ENCODE data around the gene GPC4. TPM values are rescaled to one million over a fixed set of nuclear protein-coding genes. Genes with fewer than 3 reads are reported as not detected.

Gene GPC4
- polyA plus RNA-seq, 3 donors, result 0.03 to 0.59 (median 0.27) TPM

DNA sequence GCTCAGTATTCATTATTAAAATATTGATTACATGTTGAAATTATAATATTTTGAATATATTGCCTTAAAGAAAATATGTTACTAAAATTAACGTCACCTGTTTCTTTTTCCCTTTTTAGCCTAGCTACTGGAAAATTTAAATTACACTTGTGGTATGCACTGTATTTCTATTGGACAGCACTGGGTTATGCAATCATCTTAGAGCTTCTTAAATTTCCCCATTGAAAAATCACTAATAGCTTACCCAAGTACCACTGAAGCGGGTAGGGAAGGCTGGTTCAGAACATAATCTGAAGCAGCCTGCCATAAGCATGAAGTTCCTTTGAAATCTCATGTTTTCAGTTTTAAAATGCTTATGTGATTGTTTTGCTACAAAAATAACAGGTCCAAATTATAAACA is 147.7 kb downstream of the GPC4 start:
- WGBS (ENCODE audit: insufficient coverage), result no CpG with 5 or more reads among the region's 2 CpGs
- Mint-ChIP-seq H3K36me3 (no peaks in the 10 kb centered on the region), H3K9me3 (peaks cover 0 to 5% (median 1%) of the 10 kb centered on the region in 7 donors), H3K4me3 (no peak overlapping the region), H3K27ac (no peak overlapping the region), H3K4me1 (peaks cover 2% of the 10 kb centered on the region), H3K27me3 (ENCODE audit: low read depth in 3 of 3) (peaks cover 0 to 5% (median 4%) of the 10 kb centered on the region in 3 donors)
- no peak overlapping the region for H3K4me2 ChIP-seq (replicated peaks; ENCODE audit: extremely low read depth, low read length, poor library complexity, severe bottlenecking)
- H3K79me2 ChIP-seq (ENCODE audit: insufficient read depth, low read length), result no peaks in the 10 kb centered on the region
- no peaks in the 10 kb centered on the region for H3K4me1 ChIP-seq (ENCODE audit: control insufficient read depth in 1 of 2, insufficient read depth in 2 of 2, low read length in 2 of 2)
- H3K9ac ChIP-seq (ENCODE audit: insufficient read depth, low read length, poor library complexity, severe bottlenecking), result no peak overlapping the region
- H3K9me3 ChIP-seq (replicated peaks in 1 of 2; ENCODE audit: control insufficient read depth in 1 of 2, insufficient read depth in 1 of 2, low read length in 2 of 2), result no peaks in the 10 kb centered on the region
- no peaks in the 10 kb centered on the region for H3K36me3 ChIP-seq (replicated peaks in 1 of 2; ENCODE audit: control insufficient read depth in 1 of 2, insufficient read depth in 2 of 2, low read length in 2 of 2)
- no peak for DNase-seq
- H4K20me1 ChIP-seq (ENCODE audit: insufficient read depth, low read length), result no peaks in the 10 kb centered on the region
- H2AFZ ChIP-seq (ENCODE audit: insufficient read depth, low read depth, low read length, poor library complexity, severe bottlenecking), result no peak overlapping the region
- intact Hi-C loops (cut with micrococcal nuclease), result no loop called here
- H3K27ac ChIP-seq (ENCODE audit: low read depth in 1 of 2, low read length in 2 of 2), result no peak overlapping the region
- H3K27me3 ChIP-seq (ENCODE audit: control insufficient read depth in 2 of 2, insufficient read depth in 2 of 2, low read length in 2 of 2), result no peaks in the 10 kb centered on the region
- no peak overlapping the region for H3K4me3 ChIP-seq (replicated peaks in 1 of 3; ENCODE audit: low read depth in 2 of 3, low read length in 3 of 3)
- TF ChIP-seq, protein P1, sequence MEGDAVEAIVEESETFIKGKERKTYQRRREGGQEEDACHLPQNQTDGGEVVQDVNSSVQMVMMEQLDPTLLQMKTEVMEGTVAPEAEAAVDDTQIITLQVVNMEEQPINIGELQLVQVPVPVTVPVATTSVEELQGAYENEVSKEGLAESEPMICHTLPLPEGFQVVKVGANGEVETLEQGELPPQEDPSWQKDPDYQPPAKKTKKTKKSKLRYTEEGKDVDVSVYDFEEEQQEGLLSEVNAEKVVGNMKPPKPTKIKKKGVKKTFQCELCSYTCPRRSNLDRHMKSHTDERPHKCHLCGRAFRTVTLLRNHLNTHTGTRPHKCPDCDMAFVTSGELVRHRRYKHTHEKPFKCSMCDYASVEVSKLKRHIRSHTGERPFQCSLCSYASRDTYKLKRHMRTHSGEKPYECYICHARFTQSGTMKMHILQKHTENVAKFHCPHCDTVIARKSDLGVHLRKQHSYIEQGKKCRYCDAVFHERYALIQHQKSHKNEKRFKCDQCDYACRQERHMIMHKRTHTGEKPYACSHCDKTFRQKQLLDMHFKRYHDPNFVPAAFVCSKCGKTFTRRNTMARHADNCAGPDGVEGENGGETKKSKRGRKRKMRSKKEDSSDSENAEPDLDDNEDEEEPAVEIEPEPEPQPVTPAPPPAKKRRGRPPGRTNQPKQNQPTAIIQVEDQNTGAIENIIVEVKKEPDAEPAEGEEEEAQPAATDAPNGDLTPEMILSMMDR (IDR thresholded peaks at IDR 0.05), result no peak

DNA sequence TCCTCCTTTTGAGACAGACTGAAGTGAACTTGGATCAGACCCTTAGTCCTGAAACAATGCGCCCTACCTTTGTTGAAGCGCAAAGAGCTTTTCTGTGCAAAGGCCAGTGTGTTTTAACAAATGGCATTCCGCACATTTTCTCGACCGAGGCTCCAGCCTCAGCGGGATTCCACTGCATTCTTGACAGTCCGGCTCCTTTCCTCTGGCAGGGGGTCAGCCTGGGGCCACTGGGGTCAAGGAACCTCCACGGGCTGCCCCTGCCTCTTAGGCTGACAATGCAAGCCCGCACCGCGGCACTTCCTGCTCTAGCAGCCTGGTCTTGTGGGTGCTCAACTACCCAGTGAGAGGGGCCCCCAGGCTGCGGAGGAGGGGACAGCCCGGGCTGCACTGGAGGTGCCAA is 150.0 kb downstream of the GPC4 start:
- H3K9ac ChIP-seq (ENCODE audit: insufficient read depth, low read length, poor library complexity, severe bottlenecking), result no peak overlapping the region
- no peaks in the 10 kb centered on the region for H3K27me3 ChIP-seq (ENCODE audit: control insufficient read depth in 2 of 2, insufficient read depth in 2 of 2, low read length in 2 of 2)
- H2AFZ ChIP-seq (ENCODE audit: insufficient read depth, low read depth, low read length, poor library complexity, severe bottlenecking), result peak overlapping the region; percentile 50
- no peak for DNase-seq
- H4K20me1 ChIP-seq (ENCODE audit: insufficient read depth, low read length), result no peaks in the 10 kb centered on the region
- Mint-ChIP-seq H3K9me3 (peaks cover 0 to 5% (median 2%) of the 10 kb centered on the region in 7 donors), H3K4me3 (no peak overlapping the region), H3K36me3 (no peaks in the 10 kb centered on the region), H3K27me3 (ENCODE audit: low read depth in 3 of 3) (peaks cover 0 to 5% (median 5%) of the 10 kb centered on the region in 3 donors), H3K4me1 (peaks cover 2% of the 10 kb centered on the region), H3K27ac (no peak overlapping the region)
- H3K4me3 ChIP-seq (replicated peaks in 1 of 3; ENCODE audit: low read depth in 2 of 3, low read length in 3 of 3), result no peak overlapping the region
- no peaks in the 10 kb centered on the region for H3K9me3 ChIP-seq (replicated peaks in 1 of 2; ENCODE audit: control insufficient read depth in 1 of 2, insufficient read depth in 1 of 2, low read length in 2 of 2)
- no peaks in the 10 kb centered on the region for H3K79me2 ChIP-seq (ENCODE audit: insufficient read depth, low read length)
- H3K36me3 ChIP-seq (replicated peaks in 1 of 2; ENCODE audit: control insufficient read depth in 1 of 2, insufficient read depth in 2 of 2, low read length in 2 of 2), result no peaks in the 10 kb centered on the region
- no peak overlapping the region for H3K4me2 ChIP-seq (replicated peaks; ENCODE audit: extremely low read depth, low read length, poor library complexity, severe bottlenecking)
- WGBS (ENCODE audit: insufficient coverage), result 37% methylated on average over 11 of the region's 13 CpGs
- intact Hi-C loops (cut with micrococcal nuclease), result no loop called here
- H3K4me1 ChIP-seq (ENCODE audit: control insufficient read depth in 1 of 2, insufficient read depth in 2 of 2, low read length in 2 of 2), result no peaks in the 10 kb centered on the region
- TF ChIP-seq, protein P1 (IDR thresholded peaks at IDR 0.05), result no peak
- no peak overlapping the region for H3K27ac ChIP-seq (ENCODE audit: low read depth in 1 of 2, low read length in 2 of 2)

All from CD14-positive monocyte (primary cell).